Keratinocyte (primary cell): ENCODE results near the gene R3HDM2. TPM values are rescaled to one million over a fixed set of nuclear protein-coding genes. Genes with fewer than 3 reads are reported as not detected.

Experiments
- DNase-seq: peaks from one replicate; pipeline ENCODE4 v3.0.0-alpha.2; 2011; ENCODE audit warnings: low read depth, missing footprints, low spot score
- FAIRE-seq: peaks from 2 replicates; lab custom pipeline; 2011; peaks lifted over from hg19 to GRCh38; lab: Jason Lieb, UNC
- H2AFZ ChIP-seq: 2 replicates; pipeline ENCODE4 v1.6.0; 2012; ENCODE audit warnings: low read length, control low read depth, inconsistent platforms; ENCODE audit not compliant: control insufficient read depth
- H3K27ac ChIP-seq: 2 replicates; pipeline ENCODE4 v1.5.1; 2011; ENCODE audit warnings: low read length; ENCODE audit not compliant: control insufficient read depth, insufficient read depth
- H3K27me3 ChIP-seq: 3 replicates; pipeline ENCODE4 v1.6.0; 2011; ENCODE audit warnings: low read length; ENCODE audit not compliant: control insufficient read depth, insufficient read depth; ENCODE audit errors: extremely low read depth
- H3K36me3 ChIP-seq, 2 experiments: 2 replicates in 1 of 2; 3 replicates in 1 of 2; pipeline ENCODE4 v1.5.1; 2011; ENCODE audit warnings: low read length in 2 of 2, mild to moderate bottlenecking in 1 of 2; ENCODE audit not compliant: control insufficient read depth in 2 of 2, insufficient read depth in 2 of 2; ENCODE audit errors: extremely low read depth in 1 of 2
- H3K4me1 ChIP-seq: 3 replicates; pipeline ENCODE4 v1.5.1; 2011; ENCODE audit warnings: low read length; ENCODE audit not compliant: control insufficient read depth, insufficient read depth; ENCODE audit errors: extremely low read depth
- H3K4me2 ChIP-seq: 3 replicates; pipeline ENCODE4 v1.6.0; 2011; ENCODE audit warnings: low read depth, low read length; ENCODE audit not compliant: control insufficient read depth, insufficient read depth; ENCODE audit errors: extremely low read depth
- H3K4me3 ChIP-seq, 3 experiments: fragments of 200-600 bp in 1 of 3; sonication (generic) in 1 of 3; 2 replicates in 2 of 3; 3 replicates in 1 of 3; pipeline ENCODE4 v1.5.1; 2011 to 2016; ENCODE audit warnings: low read length in 3 of 3, mild to moderate bottlenecking in 3 of 3, control low read depth in 2 of 3, inconsistent platforms in 1 of 3, low read depth in 1 of 3, mixed read lengths in 1 of 3, mixed run types in 1 of 3, moderate library complexity in 1 of 3; ENCODE audit not compliant: control insufficient read depth in 2 of 3, insufficient read depth in 2 of 3; ENCODE audit errors: extremely low read depth in 1 of 3
- H3K79me2 ChIP-seq: 2 replicates; pipeline ENCODE4 v1.6.0; 2012; ENCODE audit warnings: low read length; ENCODE audit not compliant: control insufficient read depth, insufficient read depth
- H3K9ac ChIP-seq: 3 replicates; pipeline ENCODE4 v1.6.0; 2011; ENCODE audit warnings: low read length; ENCODE audit not compliant: control insufficient read depth, insufficient read depth; ENCODE audit errors: extremely low read depth
- H3K9me1 ChIP-seq: 3 replicates; pipeline ENCODE4 v1.6.0; 2011; ENCODE audit warnings: low read length; ENCODE audit not compliant: control insufficient read depth, insufficient read depth; ENCODE audit errors: extremely low read depth
- H3K9me3 ChIP-seq: 2 replicates; pipeline ENCODE4 v1.5.1; 2012; ENCODE audit warnings: low read depth, low read length; ENCODE audit not compliant: control insufficient read depth
- H4K20me1 ChIP-seq: 3 replicates; pipeline ENCODE4 v1.6.0; 2011; ENCODE audit warnings: low read length; ENCODE audit not compliant: control insufficient read depth, insufficient read depth; ENCODE audit errors: extremely low read depth
- CTCF ChIP-seq, 3 experiments: IDR thresholded peaks in 1 of 3; conservative IDR thresholded peaks in 1 of 3; optimal IDR thresholded peaks in 1 of 3; 2 replicates in 2 of 3; 3 replicates in 1 of 3; pipeline versions ENCODE3 to v1.5.1; 2011; ENCODE audit warnings: low read length in 3 of 3, mild to moderate bottlenecking in 3 of 3, moderate library complexity in 2 of 3, control low read depth in 1 of 3, inconsistent platforms in 1 of 3; ENCODE audit not compliant: insufficient read depth in 2 of 3; ENCODE audit errors: extremely low read depth in 1 of 3
- EZH2 ChIP-seq: IDR thresholded peaks from one replicate; pipeline ENCODE4 v1.6.1; 2012; ENCODE audit warnings: inconsistent platforms, mild to moderate bottlenecking, low read length, moderate library complexity
- dilution Hi-C: fragments of 300-500 bp; cut with MboI; formaldehyde crosslinking; loops from one replicate; pipeline ENCODE4 v1.7.0; 2020; ENCODE audit warnings: low sequenced_read_pairs; ENCODE audit not compliant: extremely low pct_ligation_motif_present
- polyA plus RNA-seq, 5 experiments: library from polyadenylated mRNA; depleted of rRNA in 3 of 5; stranded (reverse) in 3 of 5; stranded (forward) in 1 of 5; unstranded in 1 of 5; fragments of >200 nt; gene quantifications; 1 replicate in 1 of 5; 2 replicates in 3 of 5; 3 replicates in 1 of 5; pipeline versions ENCODE4 v1.2.1 to v1.2.3, GENCODE V29; 2011 to 2012; ENCODE audit warnings: missing spikeins in 2 of 5, low read depth in 1 of 5, low replicate concordance in 1 of 5

The R3HDM2 gene
- polyA plus RNA-seq, 1 donor (not counting 4 experiments of a cell fraction or from before 2014, with no cell fraction given): 11.1 TPM

GRCh38 chr12:57238854-57239554, 191.8 kb downstream of the R3HDM2 start:
- dilution Hi-C loops: no loop called here
- Histone ChIP-seq H3K4me2 (peak overlapping the region; percentile 94), H2AFZ (peak overlapping the region; percentile 71), H4K20me1 (no peaks in the 10 kb centered on the region), H3K79me2 (no peaks in the 10 kb centered on the region), H3K27me3 (peaks cover 52% of the 10 kb centered on the region), H3K9me1 (no peaks in the 10 kb centered on the region), H3K36me3 (peaks cover 3 to 10% of the 10 kb centered on the region in 2 experiments), H3K27ac (no peak overlapping the region), H3K9ac (peak overlapping the region; percentile 65), H3K4me1 (peaks cover 77% of the 10 kb centered on the region), H3K4me3 (peak overlapping the region; percentile 13 to 80 (median 70)), H3K9me3 (no peaks in the 10 kb centered on the region)
- FAIRE-seq (no peak), DNase-seq (no peak)
- TF ChIP-seq CTCF (optimal IDR thresholded peaks at IDR 0.05 in 1 of 3, IDR thresholded peaks at IDR 0.05 in 1 of 3, conservative IDR thresholded peaks at IDR 0.05 in 1 of 3; ENCODE audit: extremely low read depth in 1 of 3, insufficient read depth in 2 of 3, low read length in 3 of 3) (peak in 2 of 3 experiments; percentile 99 to 100), EZH2 (no peak)

GRCh38 chr12:57237932-57238853, 192.7 kb downstream of the R3HDM2 start:
- Histone ChIP-seq H3K4me3 (peak overlapping the region in 2 of 3 experiments; percentile 51 to 71), H3K79me2 (no peaks in the 10 kb centered on the region), H3K4me1 (peaks cover 80% of the 10 kb centered on the region), H3K36me3 (peaks cover 11 to 18% of the 10 kb centered on the region in 2 experiments), H3K9ac (peak overlapping the region; percentile 44), H2AFZ (peak overlapping the region; percentile 71), H3K27me3 (peaks cover 44% of the 10 kb centered on the region), H4K20me1 (no peaks in the 10 kb centered on the region), H3K9me3 (no peaks in the 10 kb centered on the region), H3K27ac (no peak overlapping the region), H3K9me1 (no peaks in the 10 kb centered on the region), H3K4me2 (peak overlapping the region; percentile 94)
- dilution Hi-C loops: no loop called here
- FAIRE-seq: no peak
- no peak for DNase-seq
- TF ChIP-seq EZH2 (no peak), CTCF (optimal IDR thresholded peaks at IDR 0.05 in 1 of 3, IDR thresholded peaks at IDR 0.05 in 1 of 3, conservative IDR thresholded peaks at IDR 0.05 in 1 of 3; ENCODE audit: extremely low read depth in 1 of 3, insufficient read depth in 2 of 3, low read length in 3 of 3) (no peak)
